GM12892 (cell line): ENCODE data around the gene GPN2.

Experiments
- DNase-seq: peaks from one replicate; pipeline ENCODE4 v3.0.0; 2011; ENCODE audit not compliant: insufficient read length
- FAIRE-seq: peaks from 2 replicates; lab custom pipeline; 2011; peaks lifted over from hg19 to GRCh38; lab: Jason Lieb, UNC
- POLR2A ChIP-seq: IDR thresholded peaks from 2 replicates; pipeline ENCODE4 v1.6.1; 2011; ENCODE audit warnings: low read depth, low read length, control low read depth
- POLR2AphosphoS5 ChIP-seq: IDR thresholded peaks from 2 replicates; pipeline ENCODE4 v1.6.1; 2011; ENCODE audit warnings: low read depth, low read length, control low read depth
- TAF1 ChIP-seq: IDR thresholded peaks from 2 replicates; pipeline ENCODE4 v1.6.1; 2011; ENCODE audit warnings: low read depth, mild to moderate bottlenecking, control low read depth, low read length, borderline replicate concordance

The GPN2 gene

DNA sequence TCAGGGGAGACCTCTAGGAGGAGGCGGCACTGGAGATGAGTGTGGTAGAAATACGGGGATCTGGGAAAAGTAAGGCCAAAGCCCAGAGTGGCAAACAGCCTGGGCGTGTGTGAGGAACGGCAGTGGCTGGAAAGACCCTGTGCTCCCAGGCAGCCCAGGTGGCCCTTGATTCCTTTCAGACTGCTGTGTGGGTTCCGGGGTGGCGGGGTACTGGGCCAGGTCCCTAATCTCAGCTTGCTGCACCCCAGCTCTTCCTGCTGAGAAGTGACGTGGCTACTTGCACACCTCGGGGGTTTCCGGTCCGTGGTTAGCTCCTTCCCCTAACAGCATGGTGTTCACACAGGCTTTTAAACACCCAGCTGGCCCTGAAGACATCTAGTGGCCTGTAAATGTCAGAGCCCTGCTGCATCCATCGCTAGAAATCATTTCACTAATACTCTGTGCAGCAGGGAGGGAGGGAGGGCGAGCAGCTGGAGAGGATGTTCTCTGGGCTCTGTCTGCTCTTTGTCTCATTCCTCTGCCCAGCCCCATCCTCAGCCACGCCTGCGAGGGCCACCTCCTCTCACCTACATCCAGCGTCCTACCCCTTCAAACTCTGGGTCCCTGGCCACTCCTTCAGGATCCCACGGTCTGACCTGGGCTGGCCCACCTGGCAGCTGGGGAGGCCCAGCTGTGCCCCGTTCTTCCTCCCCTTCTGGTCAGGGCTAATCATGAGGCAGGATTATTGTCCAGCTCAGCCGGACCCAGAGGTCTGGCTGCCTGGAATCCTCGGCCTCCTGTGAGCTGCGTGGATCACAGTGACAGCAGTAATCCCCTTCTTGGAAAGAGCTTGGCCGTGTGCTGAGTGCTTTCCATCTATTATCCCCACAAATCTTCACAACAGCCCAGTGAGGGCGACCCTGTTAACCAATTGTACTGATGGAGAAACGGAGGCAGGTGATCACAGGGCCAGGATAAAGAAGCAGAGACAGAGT, 56.4 kb downstream of the GPN2 start:
- FAIRE-seq, result peak; percentile 98
- TF ChIP-seq TAF1 (peak; percentile 53; the same call in 1 of the 2 replicates), POLR2A (peak; percentile 78), POLR2AphosphoS5 (peak; percentile 78)
- DNase-seq, result peak; percentile 88

DNA sequence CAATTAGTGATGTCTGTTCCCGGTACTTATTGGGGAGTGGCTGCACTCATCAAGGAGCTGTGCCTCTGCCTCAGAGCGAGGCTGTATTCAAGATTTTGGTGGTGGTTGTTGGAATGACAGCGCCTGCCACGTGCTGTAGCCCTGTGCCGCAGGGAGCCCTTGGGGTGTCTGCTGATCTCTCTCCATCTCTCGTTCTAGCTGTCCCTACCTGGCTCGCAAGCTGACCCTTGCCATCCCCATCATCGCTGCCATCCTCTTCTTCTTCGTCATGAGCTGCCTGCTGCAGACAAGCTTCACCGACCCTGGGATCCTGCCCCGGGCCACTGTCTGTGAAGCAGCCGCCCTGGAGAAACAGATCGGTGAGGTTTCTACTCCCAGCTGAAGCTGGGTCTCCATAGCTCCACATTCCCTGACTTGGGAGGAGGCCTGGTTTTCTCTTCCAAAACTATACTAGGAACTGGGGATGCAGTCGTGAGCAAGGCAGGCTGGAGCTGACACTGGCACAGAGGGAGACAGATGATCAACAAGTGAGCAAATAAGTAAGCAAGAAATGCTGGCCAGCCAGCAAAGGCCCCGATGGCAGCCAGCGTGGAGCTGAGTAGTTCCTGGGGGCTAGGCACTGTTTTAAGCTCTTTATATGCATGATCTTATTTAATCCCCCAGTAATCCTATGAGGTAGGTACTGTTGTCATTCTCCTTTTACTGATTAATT, 57.7 kb downstream of the GPN2 start:
- TF ChIP-seq POLR2A (no peak), POLR2AphosphoS5 (no peak), TAF1 (no peak)
- peak; percentile 40 for FAIRE-seq
- no peak for DNase-seq

- FAIRE-seq, result peak; percentile 17
- DNase-seq, result no peak
- TF ChIP-seq POLR2AphosphoS5, result no peak
Measured at GRCh38 chr1:26831546-26832248, 58.4 kb downstream of the GPN2 start.

DNA sequence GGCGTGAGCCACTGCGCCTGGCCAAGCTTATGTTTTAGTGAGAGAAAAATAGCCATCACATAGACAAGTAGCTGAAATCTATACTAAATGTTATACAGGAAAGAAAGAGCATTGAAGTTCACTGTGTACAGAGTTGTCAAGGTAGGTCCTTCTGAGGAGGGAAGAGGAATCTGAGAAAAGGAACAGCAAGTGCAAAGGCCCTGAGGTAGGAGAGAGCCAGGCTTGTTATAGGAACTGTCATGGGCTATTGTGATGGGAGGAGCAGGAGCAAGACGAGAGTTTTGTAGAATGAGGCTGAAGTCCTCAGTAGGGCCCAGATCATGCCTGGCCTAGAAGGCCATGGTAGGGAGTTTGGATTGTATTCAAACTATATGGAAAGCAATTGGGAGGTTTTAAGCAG, 59.0 kb downstream of the GPN2 start:
- FAIRE-seq (peak; percentile 14), DNase-seq (no peak)
- TF ChIP-seq POLR2AphosphoS5 (no peak), TAF1 (no peak), POLR2A (no peak)

- FAIRE-seq, result no peak
- no peak for TF ChIP-seq POLR2AphosphoS5
- no peak for TF ChIP-seq POLR2A
- TF ChIP-seq TAF1, result no peak
- no peak for DNase-seq
Measured at GRCh38 chr1:26829184-26829911, 60.7 kb downstream of the GPN2 start.

DNA sequence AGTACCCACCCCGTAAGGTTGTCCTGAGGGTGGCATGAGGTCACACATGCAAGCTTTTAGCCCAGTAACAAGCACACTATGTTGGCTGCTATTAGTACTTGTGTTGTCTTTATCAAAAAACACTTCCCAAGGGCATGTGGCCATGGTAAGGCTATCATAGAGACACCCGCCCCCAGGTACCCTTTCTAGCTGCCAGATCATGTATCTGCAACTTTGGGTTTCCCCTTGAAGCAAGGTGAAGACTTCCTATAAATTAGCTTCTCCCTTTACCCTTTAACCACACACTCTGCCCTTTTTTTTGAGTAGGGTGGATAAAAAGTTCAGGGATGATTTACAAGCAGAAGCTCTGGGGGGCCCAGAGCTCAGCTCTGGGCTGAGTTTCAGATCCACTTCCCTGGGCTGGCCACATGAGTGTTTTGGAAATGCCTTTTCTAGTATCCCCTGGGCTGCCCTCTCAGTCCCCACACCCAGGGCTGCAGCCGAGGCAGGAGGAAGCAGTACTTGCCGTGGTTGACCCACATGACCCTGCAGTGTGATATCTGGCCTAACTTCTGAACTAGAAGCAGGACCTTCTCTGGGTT, 61.6 kb downstream of the GPN2 start:
- TF ChIP-seq TAF1 (no peak), POLR2AphosphoS5 (no peak)
- FAIRE-seq, result no peak
- no peak for DNase-seq

GRCh38 chr1:26827663-26828062, 62.4 kb downstream of the GPN2 start:
- DNase-seq (no peak), FAIRE-seq (no peak)
- TF ChIP-seq POLR2A (no peak), POLR2AphosphoS5 (no peak), TAF1 (no peak)

DNA sequence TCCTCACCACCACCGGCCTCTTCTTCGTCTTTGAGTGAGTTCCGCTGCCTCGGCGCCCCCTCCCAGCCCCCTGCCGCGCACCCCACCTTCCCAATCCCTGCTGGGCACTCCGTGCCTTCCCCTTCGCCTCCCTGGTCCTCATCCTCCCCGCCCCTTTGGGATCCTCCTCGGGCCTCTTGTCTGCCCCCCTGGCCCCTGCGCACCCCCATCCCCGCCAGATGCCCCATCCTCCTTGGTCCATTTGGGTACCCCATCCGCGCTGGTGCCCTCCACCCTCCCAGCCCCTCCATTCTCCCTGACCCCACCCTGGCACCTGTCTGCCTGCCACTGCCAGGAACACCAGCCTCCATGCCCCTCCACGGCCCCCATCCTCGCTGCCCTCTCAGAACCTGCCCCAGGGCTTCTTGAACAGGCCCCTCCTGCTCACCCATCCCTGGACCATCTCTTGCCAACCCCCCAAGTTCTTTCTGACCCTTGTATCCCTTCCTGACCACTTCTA, 62.9 kb downstream of the GPN2 start:
- DNase-seq (no peak), FAIRE-seq (no peak)
- no peak for TF ChIP-seq POLR2AphosphoS5

DNA sequence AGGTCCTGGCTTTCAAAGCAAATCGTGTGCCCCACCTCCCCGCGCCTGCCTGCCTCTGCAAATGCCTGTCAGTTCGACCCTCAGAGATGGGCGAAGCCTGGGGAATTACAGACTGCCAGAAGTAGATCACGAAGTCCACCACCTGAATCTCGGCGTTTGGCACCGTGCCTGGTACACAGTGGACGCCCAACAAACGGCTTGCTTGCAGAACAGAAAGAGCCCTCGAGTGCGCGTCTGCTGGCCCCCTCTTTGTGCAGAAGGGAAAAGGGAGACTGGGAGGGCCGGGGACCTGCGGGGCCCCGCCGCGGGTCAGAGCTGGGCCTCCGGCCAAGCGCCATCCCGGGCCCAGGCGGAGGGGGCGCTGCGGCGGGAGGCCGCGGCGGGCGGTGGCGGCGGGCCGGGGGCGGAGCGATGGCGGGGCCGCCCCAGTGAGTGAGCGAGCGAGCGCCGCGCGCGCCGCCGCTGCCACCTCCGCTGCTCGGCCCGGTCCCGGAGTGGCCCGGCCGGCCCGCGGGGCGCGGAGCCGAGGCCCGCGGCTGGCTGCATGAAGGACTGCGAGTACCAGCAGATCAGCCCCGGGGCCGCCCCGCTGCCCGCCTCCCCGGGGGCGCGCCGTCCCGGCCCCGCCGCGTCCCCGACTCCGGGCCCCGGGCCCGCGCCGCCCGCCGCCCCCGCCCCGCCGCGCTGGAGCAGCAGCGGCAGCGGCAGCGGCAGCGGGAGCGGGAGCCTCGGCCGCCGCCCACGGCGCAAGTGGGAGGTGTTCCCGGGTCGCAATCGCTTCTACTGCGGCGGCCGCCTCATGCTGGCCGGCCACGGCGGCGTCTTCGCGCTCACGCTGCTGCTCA, 63.6 kb downstream of the GPN2 start, which contains the start of gene ZDHHC18:
Gene ZDHHC18 (plus strand): TSS at position 428 of the 845 bp plus-strand sequence. CDS start 117 bp downstream, at position 545.
- TF ChIP-seq POLR2AphosphoS5 (no peak), POLR2A (peak; percentile 68), TAF1 (0 out of 2 replicates have a peak, but pooled peaks have one; percentile 7)
- DNase-seq, result peak; percentile 80
- FAIRE-seq, result peak; percentile 79
